IPS DF 6.9 (cell line): ENCODE results near the gene SUN1.

Experiments
- DNase-seq: peaks from one replicate; pipeline ENCODE4 v3.0.0-alpha.2; 2013; ENCODE audit warnings: low read depth, low spot score
- H3K27ac ChIP-seq: one replicate; pipeline ENCODE4 v1.5.1; 2013; ENCODE audit warnings: low read length, control low read depth
- H3K27me3 ChIP-seq: 2 replicates; pipeline ENCODE4 v1.6.1; 2013; ENCODE audit warnings: mild to moderate bottlenecking, low read length; ENCODE audit not compliant: control insufficient read depth, insufficient read depth
- H3K36me3 ChIP-seq: 2 replicates; pipeline ENCODE4 v1.6.1; 2013; ENCODE audit warnings: low read length; ENCODE audit not compliant: control insufficient read depth, insufficient read depth
- H3K4me1 ChIP-seq: 2 replicates; pipeline ENCODE4 v1.6.1; 2013; ENCODE audit warnings: low read length; ENCODE audit not compliant: control insufficient read depth, insufficient read depth
- H3K4me3 ChIP-seq: 2 replicates; pipeline ENCODE4 v1.5.1; 2013; ENCODE audit warnings: mild to moderate bottlenecking, low read length
- H3K9me3 ChIP-seq: 2 replicates; pipeline ENCODE4 v1.6.1; 2013; ENCODE audit warnings: low read length, inconsistent platforms; ENCODE audit not compliant: control insufficient read depth, insufficient read depth
- WGBS: extraction: QIAGEN DNeasy Blood & Tissue Kit; methylation state at CpG from one replicate; pipeline ENCODE4 v1.1.7; 2013; ENCODE audit warnings: mixed read lengths, missing lambda C conversion rate; ENCODE audit not compliant: insufficient read length, insufficient coverage; 5-methylcytosine and 5-hydroxymethylcytosine counted together

SUN1 gene

GRCh38 chr7:914521-915194 is 82.4 kb downstream of the SUN1 start:
- DNase-seq = no peak
- no peak overlapping the region for H3K27ac ChIP-seq
- no CpG with 5 or more reads among the region's 16 CpGs for WGBS
- no peaks in the 10 kb centered on the region for H3K9me3 ChIP-seq
- no peaks in the 10 kb centered on the region for H3K36me3 ChIP-seq
- no peak overlapping the region for H3K4me3 ChIP-seq
- H3K27me3 ChIP-seq = no peaks in the 10 kb centered on the region
- H3K4me1 ChIP-seq = no peaks in the 10 kb centered on the region; the same call in 1 of the 2 replicates

GRCh38 chr7:915291-916218 is 83.3 kb downstream of the SUN1 start:
- Histone ChIP-seq H3K4me3 (no peak overlapping the region), H3K4me1 (no peaks in the 10 kb centered on the region), H3K27me3 (no peaks in the 10 kb centered on the region), H3K9me3 (no peaks in the 10 kb centered on the region), H3K27ac (no peak overlapping the region), H3K36me3 (no peaks in the 10 kb centered on the region)
- no CpG with 5 or more reads among the region's 43 CpGs for WGBS
- no peak for DNase-seq

GRCh38 chr7:916291-916941 is 84.1 kb downstream of the SUN1 start:
- DNase-seq = no peak
- Histone ChIP-seq H3K36me3 (no peaks in the 10 kb centered on the region), H3K9me3 (no peaks in the 10 kb centered on the region), H3K4me3 (no peak overlapping the region), H3K4me1 (no peaks in the 10 kb centered on the region), H3K27me3 (no peaks in the 10 kb centered on the region), H3K27ac (no peak overlapping the region)
- no CpG with 5 or more reads among the region's 17 CpGs for WGBS

DNA sequence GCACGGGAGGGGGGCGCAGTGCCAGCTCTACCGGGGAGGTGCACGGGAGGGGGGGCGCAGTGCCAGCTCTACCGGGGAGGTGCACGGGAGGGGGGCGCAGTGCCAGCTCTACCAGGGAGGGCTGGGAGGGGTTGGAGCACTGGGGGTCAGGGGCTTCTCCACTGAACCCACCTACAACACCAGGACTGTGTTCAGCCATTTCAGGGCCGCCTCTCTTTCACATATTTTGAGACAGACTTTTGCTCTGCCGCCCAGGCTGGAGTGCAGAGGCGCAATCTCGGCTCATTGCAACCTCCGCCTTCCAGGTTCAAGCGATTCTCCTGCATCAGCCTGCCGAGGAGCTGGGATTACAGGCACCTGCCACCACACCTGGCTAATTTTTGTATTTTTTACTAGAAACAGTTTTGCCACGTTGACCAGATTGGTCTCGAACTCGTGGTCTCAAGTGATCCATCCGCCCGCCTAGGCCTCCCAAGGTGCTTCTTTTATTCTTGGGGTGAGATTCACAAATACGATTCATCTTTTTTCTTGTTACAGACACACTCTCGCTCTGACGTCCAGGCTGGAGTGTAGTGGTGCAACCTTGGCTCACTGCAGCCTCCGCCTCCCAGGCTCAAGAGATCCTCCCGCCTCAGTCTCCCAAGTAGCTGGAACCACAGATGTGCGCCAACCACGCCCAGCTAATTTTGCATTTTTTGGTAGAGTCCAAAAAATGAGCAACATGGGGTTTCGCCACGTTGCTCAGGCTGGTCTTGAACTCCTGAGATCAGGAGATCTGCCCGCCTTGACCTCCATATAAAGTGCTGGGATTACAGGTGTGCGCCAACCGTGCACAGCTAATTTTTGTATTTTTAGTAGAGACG is 85.2 kb downstream of the SUN1 start:
- no peaks in the 10 kb centered on the region for H3K9me3 ChIP-seq
- no peaks in the 10 kb centered on the region for H3K36me3 ChIP-seq
- WGBS = no CpG with 5 or more reads among the region's 33 CpGs
- H3K27me3 ChIP-seq = no peaks in the 10 kb centered on the region
- no peak for DNase-seq
- H3K4me3 ChIP-seq = no peak overlapping the region
- no peaks in the 10 kb centered on the region for H3K4me1 ChIP-seq
- no peak overlapping the region for H3K27ac ChIP-seq

DNA sequence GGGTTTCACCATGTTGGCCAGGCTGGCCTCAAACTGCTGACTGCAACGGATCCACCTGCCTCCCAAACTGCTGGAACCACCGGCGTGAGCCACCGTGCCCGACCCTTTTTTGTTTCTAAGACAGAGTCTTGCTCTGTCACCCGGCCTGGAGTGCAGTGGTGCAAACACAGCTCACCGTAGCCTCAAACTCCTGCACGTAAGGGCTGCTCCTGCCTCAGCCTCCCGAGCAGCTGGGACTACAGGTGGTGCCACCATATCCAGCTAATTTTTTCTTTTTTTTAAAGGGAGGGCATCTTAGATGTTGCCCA is 85.8 kb downstream of the SUN1 start:
- DNase-seq = no peak
- H3K27ac ChIP-seq = no peak overlapping the region
- no CpG with 5 or more reads among the region's 9 CpGs for WGBS
- H3K4me3 ChIP-seq = no peak overlapping the region
- no peaks in the 10 kb centered on the region; the same call in 1 of the 2 replicates for H3K4me1 ChIP-seq
- H3K9me3 ChIP-seq = no peaks in the 10 kb centered on the region
- H3K27me3 ChIP-seq = no peaks in the 10 kb centered on the region
- no peaks in the 10 kb centered on the region for H3K36me3 ChIP-seq

DNA sequence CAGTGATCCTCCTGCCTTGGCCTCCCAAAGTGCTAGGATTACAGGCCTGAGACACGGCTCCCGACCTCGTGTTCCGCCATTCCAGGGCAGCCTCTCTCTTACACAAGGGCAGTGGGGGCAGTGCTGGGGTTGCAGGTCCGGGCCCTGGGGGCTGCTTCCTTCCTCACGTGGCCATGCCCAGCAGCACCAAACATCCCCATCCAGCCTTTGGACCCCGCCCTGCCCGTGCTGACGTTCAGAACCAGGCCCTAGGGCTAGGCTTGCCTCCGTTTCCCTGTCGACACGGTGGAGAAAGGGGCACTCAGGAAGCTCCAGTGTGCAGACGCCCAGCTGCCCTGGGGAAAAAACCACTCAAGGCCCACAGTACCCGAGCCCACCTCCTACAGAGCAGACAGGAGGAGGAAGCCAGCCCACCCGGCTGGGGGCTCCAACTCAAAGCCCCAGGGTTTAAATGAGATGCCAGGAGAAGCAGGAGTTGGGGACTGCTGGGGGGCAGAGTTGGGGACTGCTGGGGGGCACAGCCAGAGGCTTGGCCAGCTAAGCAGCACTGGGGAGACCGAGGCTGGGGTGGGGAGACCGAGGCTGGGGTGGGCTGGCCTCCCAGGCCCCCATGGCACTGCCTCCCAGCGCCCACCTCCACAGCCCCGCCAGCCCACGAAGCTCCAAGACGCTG is 86.3 kb downstream of the SUN1 start:
- no peak overlapping the region for H3K4me3 ChIP-seq
- no peaks in the 10 kb centered on the region for H3K9me3 ChIP-seq
- H3K4me1 ChIP-seq = no peaks in the 10 kb centered on the region; the same call in 1 of the 2 replicates
- no CpG with 5 or more reads among the region's 21 CpGs for WGBS
- no peaks in the 10 kb centered on the region for H3K27me3 ChIP-seq
- no peak for DNase-seq
- H3K36me3 ChIP-seq = no peaks in the 10 kb centered on the region
- no peak overlapping the region for H3K27ac ChIP-seq

GRCh38 chr7:919114-919442 is 86.8 kb downstream of the SUN1 start:
- Histone ChIP-seq H3K36me3 (no peaks in the 10 kb centered on the region), H3K4me3 (no peak overlapping the region), H3K9me3 (no peaks in the 10 kb centered on the region), H3K4me1 (no peaks in the 10 kb centered on the region; the same call in 1 of the 2 replicates), H3K27ac (no peak overlapping the region), H3K27me3 (no peaks in the 10 kb centered on the region)
- no CpG with 5 or more reads among the region's 13 CpGs for WGBS
- DNase-seq = no peak

DNA sequence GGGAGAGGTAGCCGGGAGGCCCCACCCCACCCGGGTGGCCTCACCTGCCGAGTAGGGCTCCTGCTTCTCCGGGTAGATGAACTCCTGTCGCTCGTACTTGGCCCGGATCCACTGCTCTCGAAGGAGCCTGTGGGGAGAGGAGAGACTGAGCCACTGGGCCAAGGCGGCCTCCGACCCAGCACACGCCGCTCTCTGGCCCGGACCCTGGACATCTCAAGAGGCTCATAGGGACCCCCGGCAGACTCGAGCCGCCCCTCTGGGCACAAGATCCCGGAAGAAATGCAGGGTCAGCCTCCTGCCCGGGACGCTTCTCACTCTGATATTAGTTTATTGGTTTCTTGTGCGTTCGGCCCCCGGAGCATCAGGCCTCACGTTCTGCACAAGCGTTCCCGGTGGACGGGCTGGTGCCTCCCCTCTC is 87.7 kb downstream of the SUN1 start:
- Histone ChIP-seq H3K4me3 (no peak overlapping the region), H3K36me3 (no peaks in the 10 kb centered on the region; the same call in 1 of the 2 replicates), H3K27me3 (no peaks in the 10 kb centered on the region), H3K9me3 (no peaks in the 10 kb centered on the region), H3K4me1 (no peaks in the 10 kb centered on the region; the same call in 1 of the 2 replicates), H3K27ac (no peak overlapping the region)
- no peak for DNase-seq
- WGBS = no CpG with 5 or more reads among the region's 26 CpGs

DNA sequence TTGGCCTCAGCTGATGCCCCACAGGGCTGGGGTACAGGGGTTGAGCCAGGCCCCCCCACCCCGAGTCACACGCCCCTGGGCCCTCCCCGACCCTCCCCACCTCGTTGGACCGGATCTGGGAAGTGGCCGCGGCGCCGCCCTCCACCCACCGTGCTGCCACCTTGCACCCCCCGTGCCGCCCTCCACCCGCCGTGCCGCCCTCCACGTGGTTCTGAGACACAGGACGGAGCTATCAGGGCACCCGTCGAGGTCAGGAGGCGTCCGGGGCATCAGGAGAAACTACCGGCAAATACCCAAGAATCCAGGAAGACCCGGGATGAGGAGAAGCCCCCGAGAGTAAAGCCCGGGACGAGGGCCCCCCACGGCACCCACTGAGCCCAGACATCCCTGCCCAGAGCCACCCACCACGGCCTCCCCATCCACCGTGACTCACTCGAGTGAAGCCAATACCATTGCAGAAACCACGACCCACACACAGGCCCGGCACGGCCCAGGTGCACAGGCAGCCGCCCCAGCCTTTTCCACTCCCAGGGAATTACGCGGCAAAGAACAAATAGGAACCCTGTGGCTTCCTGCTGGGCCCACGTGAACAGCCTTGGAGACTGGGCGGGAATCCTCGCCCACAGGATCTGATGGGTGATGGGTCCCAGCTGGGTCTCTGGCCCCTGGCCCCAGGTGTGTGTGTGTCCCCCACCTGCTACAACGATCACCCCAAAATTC is 88.2 kb downstream of the SUN1 start:
- no peak overlapping the region for H3K27ac ChIP-seq
- no peak for DNase-seq
- no peak overlapping the region for H3K4me3 ChIP-seq
- H3K4me1 ChIP-seq = no peaks in the 10 kb centered on the region; the same call in 1 of the 2 replicates
- no peaks in the 10 kb centered on the region for H3K9me3 ChIP-seq
- no peaks in the 10 kb centered on the region; the same call in 1 of the 2 replicates for H3K36me3 ChIP-seq
- no peaks in the 10 kb centered on the region for H3K27me3 ChIP-seq
- no CpG with 5 or more reads among the region's 40 CpGs for whole genome bisulfite sequencing
